ENCODE data around the gene FAM200A. TPM values are rescaled to one million over a fixed set of nuclear protein-coding genes. Genes with fewer than 3 reads are reported as not detected.
"Not testable (repeated sequence)": the region's sequence is repeated elsewhere in the genome, so short reads cannot be mapped to it uniquely, and the experiment has no call there.

The FAM200A gene
- total and polyA plus RNA-seq, 5 donors from 2014 or later = 3.1 to 10.8 (median 5.0) TPM

GRCh38 chr7:99579956-99580777 is 28.3 kb upstream of the FAM200A start:
- no peaks in the 10 kb centered on the region for H3K9me3 Mint-ChIP-seq
- peak overlapping the region; percentile 78 to 94 (median 91) for H3K4me3 Mint-ChIP-seq
- no peaks in the 10 kb centered on the region for H3K27me3 Mint-ChIP-seq
- peaks cover 0 to 21% (median 13%) of the 10 kb centered on the region in 4 donors for H3K4me1 Mint-ChIP-seq
- Histone ChIP-seq H3K4me3 (ENCODE audit: low read depth, low read length) (peak overlapping the region; percentile 77), H3K27ac (ENCODE audit: insufficient read depth, low read length, poor library complexity, severe bottlenecking) (no peak overlapping the region), H3K27me3 (ENCODE audit: control insufficient read depth, insufficient read depth, low read length) (no peaks in the 10 kb centered on the region), H3K4me1 (ENCODE audit: control insufficient read depth, insufficient read depth, low read length, poor library complexity, severe bottlenecking) (peaks cover 14% of the 10 kb centered on the region), H3K36me3 (ENCODE audit: control insufficient read depth, insufficient read depth, low read length) (no peaks in the 10 kb centered on the region), H3K9me3 (ENCODE audit: control insufficient read depth in 2 of 2, low read length in 2 of 2) (no peaks in the 10 kb centered on the region)
- ATAC-seq (ENCODE audit: low read depth in 2 of 2) (peak; percentile 80 to 82), DNase-seq (peak; percentile 30 to 61 (median 46))
- peak overlapping the region; percentile 84 to 97 (median 89) for H3K27ac Mint-ChIP-seq
- no peaks in the 10 kb centered on the region for H3K36me3 Mint-ChIP-seq

DNA sequence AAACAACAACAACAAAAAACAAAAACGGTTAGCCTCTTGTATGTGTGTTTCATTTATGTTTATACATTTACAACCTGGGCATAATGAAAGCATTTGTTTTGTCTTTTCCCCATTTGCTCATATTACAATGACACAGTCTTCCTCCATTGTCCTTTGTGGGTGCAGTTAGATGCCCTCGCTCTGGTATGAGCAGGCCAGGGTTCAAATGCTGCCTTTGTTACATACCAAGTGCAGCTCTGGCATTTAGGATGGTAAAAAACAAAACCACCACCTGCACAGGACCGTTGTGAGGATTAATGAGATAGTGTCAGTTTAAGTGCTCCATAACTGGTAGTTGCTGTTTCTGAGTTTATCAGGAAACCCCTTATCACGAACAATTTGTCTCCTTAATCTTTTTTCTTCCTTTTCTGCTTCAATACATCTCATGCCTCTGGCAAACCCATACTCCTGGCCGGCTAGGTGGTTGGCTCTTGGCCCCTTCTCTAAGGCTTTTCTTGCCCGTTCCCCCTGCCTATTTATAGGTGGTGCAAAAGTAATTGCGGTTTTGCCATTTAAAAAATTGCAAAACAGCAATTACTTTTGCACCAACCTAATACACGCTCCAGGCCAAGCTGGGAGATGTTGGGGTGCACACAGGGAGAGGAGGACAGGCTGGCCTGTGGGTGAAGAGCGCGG is 27.5 kb upstream of the FAM200A start:
- DNase-seq (no peak), ATAC-seq (ENCODE audit: low read depth in 2 of 2) (no peak)
- Histone ChIP-seq H3K27me3 (ENCODE audit: control insufficient read depth, insufficient read depth, low read length) (no peaks in the 10 kb centered on the region), H3K4me3 (ENCODE audit: low read depth, low read length) (peak overlapping the region; percentile 68), H3K36me3 (ENCODE audit: control insufficient read depth, insufficient read depth, low read length) (no peaks in the 10 kb centered on the region), H3K4me1 (ENCODE audit: control insufficient read depth, insufficient read depth, low read length, poor library complexity, severe bottlenecking) (peaks cover 14% of the 10 kb centered on the region), H3K9me3 (ENCODE audit: control insufficient read depth in 2 of 2, low read length in 2 of 2) (no peaks in the 10 kb centered on the region), H3K27ac (ENCODE audit: insufficient read depth, low read length, poor library complexity, severe bottlenecking) (no peak overlapping the region)
- H3K27ac Mint-ChIP-seq = peak overlapping the region; percentile 62 to 89 (median 71)
- no peaks in the 10 kb centered on the region for H3K9me3 Mint-ChIP-seq
- no peaks in the 10 kb centered on the region for H3K27me3 Mint-ChIP-seq
- peaks cover 0 to 21% (median 13%) of the 10 kb centered on the region in 4 donors for H3K4me1 Mint-ChIP-seq
- no peaks in the 10 kb centered on the region for H3K36me3 Mint-ChIP-seq
- peak overlapping the region; percentile 78 to 94 (median 91) for H3K4me3 Mint-ChIP-seq

GRCh38 chr7:99576251-99576650 is 24.3 kb upstream of the FAM200A start:
- Histone ChIP-seq H3K9me3 (ENCODE audit: control insufficient read depth in 2 of 2, low read length in 2 of 2) (no peaks in the 10 kb centered on the region), H3K4me3 (ENCODE audit: low read depth, low read length) (no peak overlapping the region), H3K4me1 (ENCODE audit: control insufficient read depth, insufficient read depth, low read length, poor library complexity, severe bottlenecking) (peaks cover 14% of the 10 kb centered on the region), H3K27me3 (ENCODE audit: control insufficient read depth, insufficient read depth, low read length) (no peaks in the 10 kb centered on the region), H3K27ac (ENCODE audit: insufficient read depth, low read length, poor library complexity, severe bottlenecking) (no peak overlapping the region), H3K36me3 (ENCODE audit: control insufficient read depth, insufficient read depth, low read length) (peaks cover 22% of the 10 kb centered on the region)
- H3K4me1 Mint-ChIP-seq = peaks cover 0 to 19% (median 13%) of the 10 kb centered on the region in 4 donors
- H3K9me3 Mint-ChIP-seq = no peaks in the 10 kb centered on the region
- no peak for DNase-seq
- no peaks in the 10 kb centered on the region for H3K27me3 Mint-ChIP-seq
- H3K36me3 Mint-ChIP-seq = peaks cover 22% of the 10 kb centered on the region
- peak overlapping the region in 2 of 3 donors; percentile 14 to 36 for H3K27ac Mint-ChIP-seq
- no peak overlapping the region for H3K4me3 Mint-ChIP-seq
- no peak for ATAC-seq (ENCODE audit: low read depth in 2 of 2)

GRCh38 chr7:99573257-99573656 is 21.3 kb upstream of the FAM200A start:
- H3K36me3 Mint-ChIP-seq = peaks cover 33% of the 10 kb centered on the region
- peaks cover 0 to 8% (median 7%) of the 10 kb centered on the region in 4 donors for H3K4me1 Mint-ChIP-seq
- ATAC-seq (ENCODE audit: low read depth in 2 of 2) (no peak), DNase-seq (no peak)
- Histone ChIP-seq H3K27ac (ENCODE audit: insufficient read depth, low read length, poor library complexity, severe bottlenecking) (no peak overlapping the region), H3K27me3 (ENCODE audit: control insufficient read depth, insufficient read depth, low read length) (no peaks in the 10 kb centered on the region), H3K36me3 (ENCODE audit: control insufficient read depth, insufficient read depth, low read length) (peaks cover 33% of the 10 kb centered on the region), H3K9me3 (ENCODE audit: control insufficient read depth in 2 of 2, low read length in 2 of 2) (no peaks in the 10 kb centered on the region), H3K4me1 (ENCODE audit: control insufficient read depth, insufficient read depth, low read length, poor library complexity, severe bottlenecking) (no peaks in the 10 kb centered on the region), H3K4me3 (ENCODE audit: low read depth, low read length) (no peak overlapping the region)
- no peaks in the 10 kb centered on the region for H3K27me3 Mint-ChIP-seq
- no peak overlapping the region for H3K4me3 Mint-ChIP-seq
- no peaks in the 10 kb centered on the region for H3K9me3 Mint-ChIP-seq
- H3K27ac Mint-ChIP-seq = peak overlapping the region in 1 of 3 donors; percentile 7

GRCh38 chr7:99571768-99572167 is 19.9 kb upstream of the FAM200A start:
- H3K36me3 Mint-ChIP-seq = peaks cover 33% of the 10 kb centered on the region
- H3K36me3 ChIP-seq (ENCODE audit: control insufficient read depth, insufficient read depth, low read length) = peaks cover 33% of the 10 kb centered on the region

GRCh38 chr7:99568770-99569169 is 16.9 kb upstream of the FAM200A start:
- DNase-seq; H3K27ac ChIP-seq (ENCODE audit: insufficient read depth, low read length, poor library complexity, severe bottlenecking); H3K9me3 ChIP-seq (ENCODE audit: control insufficient read depth in 2 of 2, low read length in 2 of 2); H3K27me3 Mint-ChIP-seq; H3K4me1 ChIP-seq (ENCODE audit: control insufficient read depth, insufficient read depth, low read length, poor library complexity, severe bottlenecking); H3K27me3 ChIP-seq (ENCODE audit: control insufficient read depth, insufficient read depth, low read length); H3K4me3 ChIP-seq (ENCODE audit: low read depth, low read length); H3K9me3 Mint-ChIP-seq; H3K27ac Mint-ChIP-seq; ATAC-seq (ENCODE audit: low read depth in 2 of 2): not testable (repeated sequence)
- H3K4me3 Mint-ChIP-seq = peak overlapping the region in 1 of 4 donors; percentile 54
- H3K36me3 Mint-ChIP-seq = peaks cover 40% of the 10 kb centered on the region
- H3K36me3 ChIP-seq (ENCODE audit: control insufficient read depth, insufficient read depth, low read length) = peaks cover 58% of the 10 kb centered on the region
- peaks cover 6 to 18% (median 15%) of the 10 kb centered on the region in 4 donors for H3K4me1 Mint-ChIP-seq

More at GRCh38 chr7:99571768-99572167, 19.9 kb upstream of the FAM200A start:
- no peak for ATAC-seq (ENCODE audit: low read depth in 2 of 2)
- DNase-seq = no peak
- H3K9me3 Mint-ChIP-seq = no peaks in the 10 kb centered on the region
- H3K27ac Mint-ChIP-seq = peak overlapping the region in 1 of 3 donors; percentile 83
- no peaks in the 10 kb centered on the region for H3K27me3 ChIP-seq (ENCODE audit: control insufficient read depth, insufficient read depth, low read length)
- no peak overlapping the region for H3K4me3 Mint-ChIP-seq
- peaks cover 0 to 7% (median 1%) of the 10 kb centered on the region in 4 donors for H3K4me1 Mint-ChIP-seq
- no peaks in the 10 kb centered on the region for H3K27me3 Mint-ChIP-seq
- H3K9me3 ChIP-seq (ENCODE audit: control insufficient read depth in 2 of 2, low read length in 2 of 2) = no peaks in the 10 kb centered on the region
- no peaks in the 10 kb centered on the region for H3K4me1 ChIP-seq (ENCODE audit: control insufficient read depth, insufficient read depth, low read length, poor library complexity, severe bottlenecking)
- no peak overlapping the region for H3K4me3 ChIP-seq (ENCODE audit: low read depth, low read length)
- H3K27ac ChIP-seq (ENCODE audit: insufficient read depth, low read length, poor library complexity, severe bottlenecking) = no peak overlapping the region

DNA sequence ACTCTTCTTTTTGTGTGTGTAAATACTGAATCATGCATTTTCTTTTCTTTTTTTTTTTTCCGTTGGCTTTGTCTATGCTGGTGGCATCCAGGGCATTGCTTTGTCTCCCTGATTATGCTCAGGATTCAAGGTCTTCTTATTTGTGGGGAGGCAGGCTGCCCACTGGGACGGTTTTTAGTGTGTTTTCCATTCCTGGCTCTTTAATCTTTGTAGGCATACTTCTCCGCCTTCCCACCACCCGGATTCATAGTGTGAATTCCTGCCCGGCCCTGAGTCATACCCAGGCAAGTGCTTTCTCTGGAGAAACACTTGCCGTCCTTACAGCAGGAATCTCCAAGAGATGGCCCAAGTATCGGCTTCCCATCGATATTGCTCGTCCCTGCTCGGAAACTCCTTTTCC is 11.7 kb upstream of the FAM200A start:
- Mint-ChIP-seq H3K4me1 (peaks cover 18 to 49% (median 39%) of the 10 kb centered on the region in 4 donors), H3K27ac (no peak overlapping the region), H3K36me3 (peaks cover 33% of the 10 kb centered on the region), H3K4me3 (peak overlapping the region in 1 of 4 donors; percentile 74), H3K27me3 (no peaks in the 10 kb centered on the region), H3K9me3 (peaks cover 0 to 2% (median 0%) of the 10 kb centered on the region in 7 donors)
- no peaks in the 10 kb centered on the region for H3K9me3 ChIP-seq (ENCODE audit: control insufficient read depth in 2 of 2, low read length in 2 of 2)
- no peaks in the 10 kb centered on the region for H3K27me3 ChIP-seq (ENCODE audit: control insufficient read depth, insufficient read depth, low read length)
- DNase-seq = no peak
- H3K27ac ChIP-seq (ENCODE audit: insufficient read depth, low read length, poor library complexity, severe bottlenecking) = no peak overlapping the region
- H3K4me3 ChIP-seq (ENCODE audit: low read depth, low read length) = no peak overlapping the region
- ATAC-seq (ENCODE audit: low read depth in 2 of 2) = no peak
- peaks cover 22% of the 10 kb centered on the region for H3K4me1 ChIP-seq (ENCODE audit: control insufficient read depth, insufficient read depth, low read length, poor library complexity, severe bottlenecking)
- H3K36me3 ChIP-seq (ENCODE audit: control insufficient read depth, insufficient read depth, low read length) = peaks cover 58% of the 10 kb centered on the region
